GM19043 (cell line): ENCODE measurements around the gene KCNJ14.

ENCODE experiments used
- ATAC-seq: cut with Tn5 transposase; IDR thresholded peaks from one replicate; pipeline ENCODE4 v1.9.1; 2021; ENCODE audit warnings: low read depth; ENCODE audit not compliant: unreplicated experiment

The KCNJ14 gene

GRCh38 chr19:48455171-48455907 is at the start of gene KCNJ14:
TSS of gene KCNJ14 (plus strand) at chr19:48455574. CDS start at chr19:48461725, 6,151 bp downstream.
- no peak for ATAC-seq

DNA sequence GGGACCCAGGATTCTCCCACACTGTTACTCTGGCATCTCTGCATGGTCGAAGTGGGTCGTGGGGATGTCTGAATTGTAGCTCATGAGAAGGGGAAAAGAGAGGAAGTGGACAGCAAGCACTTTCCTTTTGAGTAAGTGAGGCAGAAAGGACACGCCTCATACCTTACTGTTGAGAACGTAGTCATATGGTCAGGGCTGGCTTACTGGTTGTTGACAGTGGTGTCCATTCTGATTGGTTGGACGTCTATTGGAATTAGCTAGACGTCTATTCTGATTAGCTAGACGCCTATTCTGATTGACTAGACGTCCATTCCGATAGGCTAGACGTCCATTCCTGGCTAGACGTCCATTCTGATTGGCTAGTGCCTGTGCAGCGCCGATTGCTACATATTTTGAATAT is 49.5 kb upstream of the KCNJ14 start:
- ATAC-seq: no peak

- ATAC-seq: no peak
Measured at GRCh38 chr19:48413879-48414587, 41.3 kb upstream of the KCNJ14 start.

- ATAC-seq: no peak
Measured at GRCh38 chr19:48415395-48415794, 40.0 kb upstream of the KCNJ14 start.

GRCh38 chr19:48415806-48416221 is 39.6 kb upstream of the KCNJ14 start:
- no peak for ATAC-seq

DNA sequence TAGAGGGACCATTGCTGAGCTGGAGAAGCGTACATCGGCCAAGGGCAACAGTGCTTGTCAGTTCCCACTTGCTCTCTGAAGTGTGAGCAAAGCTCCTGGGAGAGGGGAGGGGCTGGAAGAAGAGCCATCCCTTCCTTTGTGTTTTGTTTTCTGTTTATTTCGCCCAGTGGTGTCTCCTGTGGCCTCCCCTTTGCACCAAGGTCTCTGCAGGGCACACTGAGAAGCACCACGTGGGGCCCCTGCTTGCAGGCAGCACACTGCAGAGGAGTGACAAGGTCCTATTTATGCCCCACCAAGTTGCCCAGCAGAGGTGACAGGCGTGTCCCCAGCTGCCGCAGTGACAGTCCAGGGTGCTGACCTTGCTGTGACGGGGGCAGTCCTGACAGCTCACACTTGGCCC is 38.0 kb upstream of the KCNJ14 start:
- ATAC-seq: no peak

- no peak for ATAC-seq
Measured at GRCh38 chr19:48418317-48419064, 36.9 kb upstream of the KCNJ14 start.

- ATAC-seq: no peak
Measured at GRCh38 chr19:48419158-48419920, 36.0 kb upstream of the KCNJ14 start.

GRCh38 chr19:48421548-48421947 is 33.8 kb upstream of the KCNJ14 start:
- no peak for ATAC-seq

DNA sequence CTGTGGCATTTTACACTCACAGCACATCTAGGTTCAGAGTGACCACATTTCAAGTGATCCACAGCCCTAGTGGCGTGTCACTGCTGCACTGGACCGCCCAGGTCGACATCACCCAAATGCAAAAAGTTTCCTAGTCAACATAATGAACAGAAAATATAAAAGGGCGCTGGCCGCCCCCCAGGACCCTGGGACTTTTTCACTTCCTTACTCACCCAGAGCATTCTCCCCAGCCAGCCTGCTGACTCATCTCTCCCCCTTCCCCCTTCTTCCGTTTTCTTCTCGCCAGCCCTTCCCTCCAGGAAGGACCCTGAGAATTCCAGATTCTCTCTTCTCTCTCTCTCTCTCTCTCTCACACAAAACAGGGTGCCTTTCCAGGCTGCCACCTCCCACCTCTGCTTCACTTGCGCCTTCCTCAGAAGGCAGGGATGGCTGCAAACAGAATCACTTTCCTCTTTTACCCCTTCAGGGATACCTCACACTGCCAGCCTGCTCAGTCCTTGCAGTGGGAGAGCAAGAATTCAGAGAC is 30.6 kb upstream of the KCNJ14 start:
- ATAC-seq: no peak

DNA sequence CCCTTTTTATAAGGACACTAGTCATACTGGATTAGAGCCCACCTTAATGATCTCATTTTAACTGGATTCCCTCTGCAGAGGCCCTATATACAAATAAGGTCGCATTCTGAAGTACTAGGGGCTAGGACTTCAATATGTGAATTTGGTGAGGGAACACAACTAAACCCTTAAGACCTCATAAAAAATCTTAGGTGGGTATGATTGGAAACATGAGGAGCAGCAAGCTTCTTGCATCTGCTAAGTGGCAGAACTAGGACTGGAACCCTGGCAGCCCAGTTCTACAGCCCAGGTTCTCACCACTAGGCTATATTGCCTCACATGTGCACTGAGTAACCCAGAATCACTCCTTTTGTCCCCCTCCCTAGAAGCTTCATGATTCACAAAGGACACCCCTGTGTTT is 26.7 kb upstream of the KCNJ14 start:
- no peak for ATAC-seq

GRCh38 chr19:48433337-48433736 is 22.0 kb upstream of the KCNJ14 start:
- ATAC-seq: no peak

- no peak for ATAC-seq
Measured at GRCh38 chr19:48436586-48436985, 18.8 kb upstream of the KCNJ14 start.

GRCh38 chr19:48441360-48442050 is 13.9 kb upstream of the KCNJ14 start:
- no peak for ATAC-seq

DNA sequence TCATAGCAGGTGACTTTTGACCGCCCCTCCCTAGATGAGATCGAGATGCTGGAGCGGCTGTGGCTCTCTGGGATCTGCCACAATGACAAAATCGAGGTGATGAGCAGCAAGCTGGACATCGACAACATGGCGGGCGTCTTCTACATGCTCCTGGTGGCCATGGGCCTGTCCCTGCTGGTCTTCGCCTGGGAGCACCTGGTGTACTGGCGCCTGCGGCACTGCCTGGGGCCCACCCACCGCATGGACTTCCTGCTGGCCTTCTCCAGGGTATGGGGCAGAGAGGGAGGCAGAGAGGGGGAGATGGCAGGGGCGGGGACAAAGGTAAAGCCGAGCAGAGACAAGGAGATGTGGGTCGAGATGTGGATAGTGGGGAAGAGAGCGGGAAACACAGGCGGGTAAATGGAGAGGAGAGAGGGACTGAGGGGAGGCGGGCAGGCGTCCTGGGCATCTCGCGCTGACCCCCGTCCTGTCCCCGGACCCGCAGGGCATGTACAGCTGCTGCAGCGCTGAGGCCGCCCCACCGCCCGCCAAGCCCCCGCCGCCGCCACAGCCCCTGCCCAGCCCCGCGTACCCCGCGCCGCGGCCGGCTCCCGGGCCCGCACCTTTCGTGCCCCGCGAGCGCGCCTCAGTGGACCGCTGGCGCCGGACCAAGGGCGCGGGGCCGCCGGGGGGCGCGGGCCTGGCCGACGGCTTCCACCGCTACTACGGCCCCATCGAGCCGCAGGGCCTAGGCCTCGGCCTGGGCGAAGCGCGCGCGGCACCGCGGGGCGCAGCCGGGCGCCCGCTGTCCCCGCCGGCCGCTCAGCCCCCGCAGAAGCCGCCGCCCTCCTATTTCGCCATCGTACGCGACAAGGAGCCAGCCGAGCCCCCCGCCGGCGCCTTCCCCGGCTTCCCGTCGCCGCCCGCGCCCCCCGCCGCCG is 13.0 kb upstream of the KCNJ14 start:
- ATAC-seq: no peak

DNA sequence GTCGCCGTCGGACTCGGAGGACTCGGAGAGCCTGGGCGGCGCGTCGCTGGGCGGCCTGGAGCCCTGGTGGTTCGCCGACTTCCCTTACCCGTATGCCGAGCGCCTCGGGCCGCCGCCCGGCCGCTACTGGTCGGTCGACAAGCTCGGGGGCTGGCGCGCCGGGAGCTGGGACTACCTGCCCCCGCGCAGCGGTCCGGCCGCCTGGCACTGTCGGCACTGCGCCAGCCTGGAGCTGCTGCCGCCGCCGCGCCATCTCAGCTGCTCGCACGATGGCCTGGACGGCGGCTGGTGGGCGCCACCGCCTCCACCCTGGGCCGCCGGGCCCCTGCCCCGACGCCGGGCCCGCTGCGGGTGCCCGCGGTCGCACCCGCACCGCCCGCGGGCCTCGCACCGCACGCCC is 12.1 kb upstream of the KCNJ14 start:
- ATAC-seq: no peak

GRCh38 chr19:48443731-48444128 is 11.6 kb upstream of the KCNJ14 start:
- ATAC-seq: no peak

- no peak for ATAC-seq
Measured at GRCh38 chr19:48444129-48444935, 11.0 kb upstream of the KCNJ14 start.
